Right forelimb (tissue), 1 donor: ENCODE results near the gene SERPINH1.

Source experiments
- DNase-seq: peaks from one replicate; pipeline ENCODE4 v3.0.0-alpha.2; 2018

Gene SERPINH1

DNA sequence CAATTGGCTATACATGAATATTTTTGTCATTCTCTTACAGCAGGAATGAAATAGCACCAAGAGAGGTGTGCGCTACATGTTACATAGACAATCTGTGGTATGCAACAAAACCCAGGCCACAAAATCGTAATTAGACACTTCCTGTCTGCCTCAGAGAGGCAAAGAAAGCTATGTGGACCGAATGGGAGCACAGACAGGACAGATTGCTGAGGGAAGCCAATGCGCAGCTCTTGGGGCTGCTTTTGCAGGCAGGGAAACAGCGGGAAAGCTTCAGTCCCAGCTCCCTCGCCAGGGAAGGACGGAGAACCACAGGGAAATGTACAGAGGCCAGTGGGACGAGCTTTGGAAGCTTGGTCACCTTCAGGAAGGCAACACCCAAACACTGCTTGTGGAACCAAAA, 40.9 kb downstream of the SERPINH1 start:
- DNase-seq = no peak

DNA sequence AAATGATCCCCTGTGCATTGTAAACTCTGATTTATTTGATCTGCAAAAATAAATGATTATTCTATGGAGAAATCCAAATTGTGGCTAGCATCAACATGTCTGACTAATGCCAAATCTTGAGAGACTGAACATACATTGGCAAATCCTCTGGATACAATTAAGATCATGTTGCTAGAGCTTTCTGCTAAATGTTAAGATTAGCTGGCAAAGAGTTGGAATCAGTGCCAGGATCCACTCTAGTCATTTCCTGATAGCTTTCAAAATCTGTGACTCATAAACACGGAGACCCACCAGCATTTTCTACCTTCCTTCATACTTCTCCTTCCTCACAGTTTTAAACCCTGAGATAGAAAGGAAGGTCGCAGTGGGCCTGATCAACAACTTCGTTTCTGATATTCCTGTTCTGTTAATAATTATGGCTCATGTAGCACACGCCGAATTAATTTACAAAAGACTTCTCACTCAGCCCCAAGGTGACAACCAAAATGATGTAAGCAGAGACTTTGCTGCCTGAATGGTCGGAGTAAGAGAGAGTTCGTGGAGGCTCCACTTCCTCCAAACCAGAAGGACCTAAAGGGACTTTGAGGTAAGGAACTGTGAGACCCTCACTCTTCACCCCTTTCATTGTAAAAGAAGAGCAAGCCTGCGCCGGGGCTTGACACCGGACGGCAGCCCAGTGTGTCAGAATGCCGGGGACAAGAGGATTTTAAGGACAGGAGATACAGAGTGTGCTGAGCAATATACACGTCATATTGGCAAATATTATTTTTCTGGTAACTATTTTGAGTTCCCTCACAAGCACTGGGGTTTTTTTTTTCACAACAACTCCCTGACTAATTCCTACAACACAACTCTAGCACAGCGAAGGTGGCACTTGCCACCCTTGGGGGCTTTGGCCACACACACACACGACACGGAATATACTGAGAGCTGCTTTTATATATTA, 42.0 kb downstream of the SERPINH1 start:
- no peak for DNase-seq

GRCh38 chr11:75606099-75606498, 44.0 kb downstream of the SERPINH1 start:
- DNase-seq = no peak

DNA sequence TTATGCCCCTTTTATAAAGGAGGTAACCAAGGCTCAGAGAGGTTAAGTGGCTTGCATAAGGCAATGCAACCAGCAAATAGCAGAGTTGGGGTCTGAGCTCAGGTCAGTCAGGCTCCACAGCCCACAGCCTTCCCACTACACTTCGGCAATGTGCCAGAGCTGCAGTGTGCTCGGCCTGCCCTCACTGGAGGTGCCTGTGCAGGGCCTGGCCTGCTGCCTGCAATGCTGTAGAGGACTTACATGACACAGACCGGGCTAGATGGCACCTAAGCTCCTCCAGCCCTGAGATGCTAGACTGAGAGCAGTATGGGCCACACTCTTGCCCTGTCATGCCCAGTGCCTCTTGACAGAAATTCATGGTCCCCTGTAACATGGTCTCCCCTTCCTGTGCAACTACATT, 49.8 kb downstream of the SERPINH1 start:
- DNase-seq = no peak

GRCh38 chr11:75615751-75616150, 53.7 kb downstream of the SERPINH1 start:
- no peak for DNase-seq

GRCh38 chr11:75616281-75616680, 54.2 kb downstream of the SERPINH1 start:
- DNase-seq = no peak
